RWPE2 (cell line): ENCODE results near the gene SVIL.
"Not testable (repeated sequence)": the region's sequence is repeated elsewhere in the genome, so short reads cannot be mapped to it uniquely, and the experiment has no call there.

ENCODE experiments used
- ATAC-seq: fragments of 200-7000 bp; cut with Tn5 transposase; 3 replicates; pipeline ENCODE4 v1.9.1; 2021; ENCODE audit warnings: low read depth
- DNase-seq: peaks from one replicate; pipeline ENCODE4 v3.0.0-alpha.2; 2020; ENCODE audit warnings: low spot score
- H3K27ac ChIP-seq: fragments of 450-650 bp; 2 replicates; pipeline ENCODE4 v1.5.1; 2017; ENCODE audit warnings: mild to moderate bottlenecking; ENCODE audit not compliant: poor library complexity, severe bottlenecking
- H3K27me3 ChIP-seq: fragments of 250-450 bp; sonication (Bioruptor Pico); 2 replicates; pipeline ENCODE4 v1.5.1; 2021; ENCODE audit warnings: mild to moderate bottlenecking, moderate library complexity; ENCODE audit not compliant: insufficient read depth, poor library complexity, severe bottlenecking
- H3K36me3 ChIP-seq: fragments of 250-450 bp; sonication (Bioruptor Pico); 2 replicates; pipeline ENCODE4 v1.5.1; 2020; ENCODE audit warnings: low read depth, mild to moderate bottlenecking, moderate library complexity
- H3K4me1 ChIP-seq: fragments of 250-450 bp; sonication (Bioruptor Pico); 2 replicates; pipeline ENCODE4 v1.5.1; 2021; ENCODE audit warnings: mild to moderate bottlenecking, moderate library complexity; ENCODE audit not compliant: insufficient read depth, poor library complexity, severe bottlenecking
- H3K4me3 ChIP-seq: fragments of 250-450 bp; sonication (Bioruptor Pico); 2 replicates; pipeline ENCODE4 v1.5.1; 2021; ENCODE audit warnings: mild to moderate bottlenecking, moderate library complexity; ENCODE audit not compliant: severe bottlenecking
- H3K9me3 ChIP-seq: fragments of 250-450 bp; sonication (Bioruptor Pico); 2 replicates; pipeline ENCODE4 v1.5.1; 2021; ENCODE audit warnings: mild to moderate bottlenecking, moderate library complexity; ENCODE audit not compliant: severe bottlenecking
- TF ChIP-seq, protein P1 (sequence below): fragments of 450-650 bp; IDR thresholded peaks from one replicate; pipeline ENCODE4 v1.5.1; 2017; ENCODE audit warnings: mild to moderate bottlenecking, moderate library complexity; ENCODE audit not compliant: poor library complexity, severe bottlenecking

The SVIL gene

DNA sequence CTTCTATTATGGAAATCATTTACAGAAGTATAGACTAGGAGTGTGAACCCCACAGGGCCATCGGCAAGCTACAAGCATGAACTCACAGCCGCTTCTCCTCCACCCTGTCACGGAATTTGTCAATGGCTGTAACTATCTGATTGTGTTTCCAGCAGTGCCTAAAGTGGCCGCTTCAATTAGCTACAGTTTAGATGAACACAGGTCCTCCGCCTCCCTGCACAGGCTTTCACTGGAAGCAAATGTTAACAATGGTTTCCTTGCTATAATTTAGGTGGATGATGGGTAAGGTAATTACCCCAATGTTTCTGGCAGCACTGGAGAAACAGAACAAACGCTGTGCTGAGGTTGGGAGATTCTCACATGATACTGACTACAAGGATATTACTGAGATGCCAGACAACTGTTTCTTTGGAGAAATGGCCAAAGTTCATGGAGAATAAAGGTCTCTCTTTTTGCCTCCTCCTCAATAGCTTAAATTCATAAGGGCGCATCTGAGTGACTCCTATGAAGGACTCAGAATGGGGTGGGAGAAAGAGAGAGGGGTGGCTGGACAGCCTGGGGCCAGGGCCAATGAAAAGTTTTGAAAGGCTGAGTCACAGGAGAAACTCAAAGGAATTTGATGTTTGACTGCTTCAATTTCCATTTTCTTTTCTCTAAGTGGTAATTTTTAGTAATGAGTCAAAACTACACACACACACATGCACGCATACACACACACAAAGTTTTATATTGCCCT lies 78.9 kb downstream of the SVIL start:
- Histone ChIP-seq H3K4me3 (no peak overlapping the region), H3K9me3 (no peaks in the 10 kb centered on the region), H3K36me3 (peaks cover 19% of the 10 kb centered on the region), H3K27me3 (no peaks in the 10 kb centered on the region), H3K27ac (no peak overlapping the region), H3K4me1 (no peaks in the 10 kb centered on the region)
- TF ChIP-seq, protein P1, sequence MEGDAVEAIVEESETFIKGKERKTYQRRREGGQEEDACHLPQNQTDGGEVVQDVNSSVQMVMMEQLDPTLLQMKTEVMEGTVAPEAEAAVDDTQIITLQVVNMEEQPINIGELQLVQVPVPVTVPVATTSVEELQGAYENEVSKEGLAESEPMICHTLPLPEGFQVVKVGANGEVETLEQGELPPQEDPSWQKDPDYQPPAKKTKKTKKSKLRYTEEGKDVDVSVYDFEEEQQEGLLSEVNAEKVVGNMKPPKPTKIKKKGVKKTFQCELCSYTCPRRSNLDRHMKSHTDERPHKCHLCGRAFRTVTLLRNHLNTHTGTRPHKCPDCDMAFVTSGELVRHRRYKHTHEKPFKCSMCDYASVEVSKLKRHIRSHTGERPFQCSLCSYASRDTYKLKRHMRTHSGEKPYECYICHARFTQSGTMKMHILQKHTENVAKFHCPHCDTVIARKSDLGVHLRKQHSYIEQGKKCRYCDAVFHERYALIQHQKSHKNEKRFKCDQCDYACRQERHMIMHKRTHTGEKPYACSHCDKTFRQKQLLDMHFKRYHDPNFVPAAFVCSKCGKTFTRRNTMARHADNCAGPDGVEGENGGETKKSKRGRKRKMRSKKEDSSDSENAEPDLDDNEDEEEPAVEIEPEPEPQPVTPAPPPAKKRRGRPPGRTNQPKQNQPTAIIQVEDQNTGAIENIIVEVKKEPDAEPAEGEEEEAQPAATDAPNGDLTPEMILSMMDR, result no peak
- ATAC-seq, result no peak
- no peak for DNase-seq

DNA sequence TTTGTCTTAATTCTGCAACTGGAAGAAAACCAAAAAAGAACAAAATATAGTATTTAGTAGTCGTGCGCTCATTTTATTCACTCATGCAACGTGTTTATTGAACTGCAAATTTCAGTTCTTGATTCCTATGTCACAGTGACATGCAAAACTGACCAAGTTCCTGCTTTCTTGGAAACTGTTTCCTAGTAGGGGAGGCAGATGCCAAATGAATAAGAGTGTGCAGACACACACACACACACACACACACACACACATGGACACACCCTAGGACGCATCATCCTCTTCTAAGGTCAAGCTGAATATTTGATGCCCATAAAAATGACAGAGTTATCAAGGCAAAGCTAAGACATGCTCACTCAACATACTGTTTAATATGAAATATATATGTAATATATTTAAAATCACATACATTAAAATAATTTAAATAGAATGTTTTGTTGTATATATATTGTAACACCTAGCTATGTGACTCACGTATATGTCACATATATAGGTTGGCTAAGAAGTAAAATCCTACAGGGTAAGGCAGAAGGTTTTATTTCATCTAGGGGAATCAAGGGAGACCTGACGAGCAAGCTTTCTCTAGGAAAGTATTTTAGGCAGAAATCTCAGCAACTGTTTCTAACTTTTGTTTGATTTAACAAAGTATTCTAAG lies 79.6 kb downstream of the SVIL start:
- no peak overlapping the region for H3K4me3 ChIP-seq
- peaks cover 26% of the 10 kb centered on the region for H3K36me3 ChIP-seq
- no peak for ATAC-seq
- no peak for DNase-seq
- no peaks in the 10 kb centered on the region for H3K27me3 ChIP-seq
- H3K27ac ChIP-seq, result no peak overlapping the region
- H3K4me1 ChIP-seq, result no peaks in the 10 kb centered on the region
- TF ChIP-seq, protein P1, result no peak
- no peaks in the 10 kb centered on the region for H3K9me3 ChIP-seq

DNA sequence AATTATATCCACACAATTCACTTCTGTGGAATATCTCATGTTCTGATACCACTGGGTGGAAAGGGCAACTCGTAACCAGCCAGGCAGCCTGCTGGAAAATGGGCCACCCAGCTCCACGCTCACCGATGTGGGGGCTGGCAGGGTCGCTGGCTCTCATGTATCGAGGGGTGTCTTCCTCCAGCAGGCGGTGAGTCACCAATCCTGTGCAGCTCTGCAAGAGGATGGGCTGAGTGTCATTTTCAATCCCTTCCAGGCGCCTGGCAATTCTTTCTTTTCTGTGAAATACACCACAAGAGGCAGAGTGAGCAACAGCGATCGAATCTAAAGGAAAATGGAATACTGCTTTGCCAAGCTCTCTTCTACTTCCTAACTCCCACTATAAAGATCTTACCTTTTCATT lies 80.1 kb downstream of the SVIL start:
- no peaks in the 10 kb centered on the region for H3K9me3 ChIP-seq
- H3K27me3 ChIP-seq, result no peaks in the 10 kb centered on the region
- H3K36me3 ChIP-seq, result peaks cover 27% of the 10 kb centered on the region
- H3K4me1 ChIP-seq, result no peaks in the 10 kb centered on the region
- H3K4me3 ChIP-seq, result no peak overlapping the region
- DNase-seq (no peak), ATAC-seq (no peak)
- no peak overlapping the region for H3K27ac ChIP-seq
- TF ChIP-seq, protein P1, result no peak

DNA sequence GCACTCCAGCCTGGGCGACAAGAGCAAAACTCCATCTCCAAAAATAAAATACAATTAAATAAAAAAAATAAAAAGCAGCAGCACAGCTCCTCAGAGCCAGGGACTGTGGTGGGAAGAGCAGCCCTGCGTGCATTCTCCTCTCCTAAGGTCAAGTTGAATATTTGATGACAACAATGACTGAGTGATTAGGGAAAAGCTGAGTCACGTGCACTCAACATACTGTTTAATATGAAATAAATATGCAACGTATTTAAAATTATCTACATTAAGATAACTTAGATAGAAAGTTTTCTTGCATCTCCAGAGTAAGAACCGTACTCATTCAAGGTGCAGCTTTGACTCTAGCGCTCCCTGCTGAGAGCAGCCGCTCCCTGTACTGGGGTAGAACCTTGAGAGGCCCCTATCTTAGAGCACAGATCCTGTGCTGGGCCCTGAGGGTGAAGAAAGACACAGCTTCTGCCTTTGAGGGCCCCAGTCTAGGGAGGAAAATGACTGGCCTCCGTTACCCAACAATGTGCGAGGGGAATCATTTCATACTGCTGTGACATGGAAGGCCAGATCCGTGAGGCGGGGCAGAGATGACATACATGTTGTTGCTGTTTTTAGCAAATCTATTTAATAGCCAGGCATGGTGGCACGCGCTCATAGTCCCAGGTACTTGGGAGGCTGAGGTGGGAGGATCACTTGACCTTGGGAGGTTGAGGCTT lies 81.1 kb downstream of the SVIL start:
- TF ChIP-seq, protein P1, result no peak
- Histone ChIP-seq H3K4me1 (no peaks in the 10 kb centered on the region), H3K36me3 (peaks cover 27% of the 10 kb centered on the region), H3K9me3 (no peaks in the 10 kb centered on the region), H3K27me3 (no peaks in the 10 kb centered on the region), H3K27ac (no peak overlapping the region), H3K4me3 (no peak overlapping the region)
- DNase-seq (no peak), ATAC-seq (no peak)

DNA sequence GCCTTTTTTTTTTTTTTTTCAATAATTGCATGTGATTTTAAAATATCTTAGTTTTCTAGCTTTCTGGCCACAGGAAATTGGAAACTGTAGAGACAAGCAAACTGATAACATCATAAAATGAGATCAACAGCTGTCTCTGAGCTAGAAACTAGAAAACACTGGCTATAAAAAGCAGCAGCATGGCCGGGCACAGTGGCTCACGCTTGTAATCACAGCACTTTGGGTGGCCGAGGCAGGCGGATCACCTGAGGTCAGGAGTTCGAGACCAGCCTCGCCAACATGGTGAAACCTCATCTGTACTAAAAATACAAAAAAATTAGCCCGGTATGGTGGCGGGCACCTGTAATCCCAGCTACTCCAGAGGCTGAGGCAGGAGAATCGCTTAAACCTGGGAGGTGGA lies 81.7 kb downstream of the SVIL start:
- H3K9me3 ChIP-seq, DNase-seq, H3K27ac ChIP-seq, ATAC-seq, H3K4me1 ChIP-seq, H3K4me3 ChIP-seq, H3K27me3 ChIP-seq: not testable (repeated sequence)
- peaks cover 27% of the 10 kb centered on the region for H3K36me3 ChIP-seq

DNA sequence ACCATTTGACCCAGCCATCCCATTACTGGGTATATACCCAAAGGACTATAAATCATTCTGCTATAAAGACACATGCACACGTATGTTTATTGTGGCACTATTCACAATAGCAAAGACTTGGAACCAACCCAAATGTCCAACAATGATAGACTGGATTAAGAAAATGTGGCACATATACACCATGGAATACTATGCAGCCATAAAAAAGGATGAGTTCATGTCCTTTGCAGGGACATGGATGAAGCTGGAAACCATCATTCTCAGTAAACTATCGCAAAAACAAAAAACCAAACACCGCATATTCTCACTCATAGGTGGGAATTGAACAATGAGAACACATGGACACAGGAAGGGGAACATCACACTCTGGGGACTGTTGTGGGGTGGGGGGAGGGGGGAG lies 85.3 kb downstream of the SVIL start:
- H3K9me3 ChIP-seq, H3K27ac ChIP-seq, H3K4me1 ChIP-seq, ATAC-seq, H3K4me3 ChIP-seq, DNase-seq, H3K27me3 ChIP-seq: not testable (repeated sequence)
- peaks cover 21% of the 10 kb centered on the region for H3K36me3 ChIP-seq
